Umbilical cord (tissue), 2 donors: Measurements from ENCODE around the gene NMRK1. TPM values are rescaled to one million over a fixed set of nuclear protein-coding genes. Genes with fewer than 3 reads are reported as not detected.

Experiments
- DNase-seq: peaks from one replicate; pipeline ENCODE4 v3.0.0-alpha.2; 2015; ENCODE audit warnings: low spot score
- total RNA-seq: library from RNA; depleted of rRNA; stranded (reverse); fragments of >200 nt; gene quantifications from one replicate; pipeline ENCODE4 v1.2.3, GENCODE V29; 2014; ENCODE audit warnings: low replicate concordance; ENCODE audit not compliant: insufficient read depth

The NMRK1 gene
- total RNA-seq, 1 donor from 2014 or later, result 64.3 TPM

DNA sequence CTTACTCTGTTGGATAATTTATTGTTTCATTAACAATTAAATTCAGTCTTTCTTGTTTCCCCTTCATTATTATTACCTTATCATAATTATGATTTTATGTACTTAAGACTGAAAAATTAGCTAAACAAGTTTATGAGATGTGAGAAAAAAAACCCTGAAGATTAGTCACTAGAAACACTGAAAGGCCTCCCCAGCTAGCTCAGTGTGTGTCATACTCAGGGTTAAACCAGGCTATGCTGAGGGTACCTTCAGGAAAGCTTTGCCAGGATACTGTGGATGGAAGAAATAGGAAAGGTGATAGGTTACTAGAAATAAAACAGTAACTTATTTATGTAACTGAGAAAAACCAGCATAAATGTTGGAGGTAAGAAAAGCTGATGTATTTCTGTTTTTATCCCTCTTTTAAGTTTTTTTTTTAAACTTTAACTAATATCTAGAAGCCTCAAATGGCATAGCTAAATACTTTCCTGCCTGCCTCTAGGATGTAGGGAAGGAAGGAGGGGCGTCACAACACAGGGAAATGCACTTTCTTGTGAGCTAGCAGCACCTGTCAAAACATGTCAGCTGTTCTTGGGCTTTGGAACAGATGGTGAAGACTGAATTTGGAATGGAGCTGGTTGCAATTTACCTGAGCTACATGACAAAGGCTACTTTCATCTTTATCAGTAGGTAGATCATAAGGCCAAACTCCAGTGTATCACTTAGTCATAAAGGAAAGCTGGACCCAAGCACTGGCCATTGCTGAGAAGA is 24.2 kb downstream of the NMRK1 start:
- no peak for DNase-seq

DNA sequence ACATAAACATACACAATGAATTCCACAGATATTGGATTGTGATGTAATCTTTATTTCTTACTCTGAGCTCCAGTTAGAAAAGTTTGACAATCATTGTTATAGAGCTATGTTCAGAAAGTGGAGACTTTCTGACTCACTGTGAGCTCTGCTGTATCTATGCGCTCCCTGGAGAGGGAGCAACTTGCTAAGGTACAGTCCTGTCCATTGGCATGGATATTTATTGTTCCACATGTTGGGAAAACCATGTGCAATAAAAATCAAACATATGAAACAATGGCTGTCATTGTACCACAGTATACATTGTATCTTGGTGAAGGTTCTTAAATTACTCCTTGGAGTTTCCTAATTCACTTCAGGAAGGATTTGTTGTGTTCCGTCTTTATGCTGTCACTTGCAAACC is 26.8 kb downstream of the NMRK1 start:
- no peak for DNase-seq

DNA sequence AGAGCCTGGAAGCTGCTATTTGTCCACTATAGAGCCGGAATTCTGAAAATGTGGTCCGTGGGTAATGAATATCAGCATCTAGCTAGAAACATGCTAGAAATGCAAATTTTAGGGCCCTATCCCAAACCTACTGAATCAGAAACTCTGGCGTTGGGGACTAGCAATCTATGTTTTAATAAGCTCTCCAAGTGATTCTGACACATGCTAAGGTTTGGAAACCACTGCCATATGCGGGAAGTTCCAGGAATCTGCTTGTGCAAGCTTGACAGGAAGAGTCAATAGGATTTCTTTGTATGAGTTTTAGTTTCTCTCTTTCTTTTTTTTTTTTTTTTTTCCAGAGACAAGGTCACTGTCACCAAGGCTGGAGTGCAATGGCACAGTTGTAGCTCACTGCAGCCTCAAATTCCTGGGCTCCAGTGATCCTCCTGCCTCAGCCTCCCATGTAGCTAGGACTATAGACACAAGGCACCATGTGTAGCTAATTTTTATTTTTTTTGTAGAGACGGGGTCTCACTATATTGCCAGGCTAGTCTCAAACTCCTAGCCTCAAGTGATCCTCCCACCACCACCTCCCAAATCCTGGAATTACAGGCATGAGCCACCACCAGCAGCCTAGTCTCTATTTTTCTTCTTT is 33.5 kb downstream of the NMRK1 start:
- no peak for DNase-seq

DNA sequence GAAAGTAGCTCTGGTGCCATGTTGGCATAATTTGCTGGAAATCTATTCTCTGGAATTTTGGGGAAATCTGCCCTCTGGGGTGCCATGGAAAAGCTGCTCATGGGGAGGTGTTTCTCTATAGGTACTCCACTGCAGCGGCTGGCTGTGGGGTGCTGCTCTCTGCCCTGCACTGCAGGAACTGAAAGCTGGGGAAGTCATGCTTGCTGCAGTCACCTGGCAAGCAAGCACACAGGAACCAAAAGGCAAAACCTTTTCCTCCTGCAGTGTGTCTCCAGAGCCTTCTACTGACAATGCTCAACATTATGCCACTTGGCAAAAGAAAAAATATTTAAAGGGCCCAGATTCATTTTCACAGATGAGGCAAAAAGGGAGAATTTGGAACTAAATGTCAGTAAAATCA is 34.1 kb downstream of the NMRK1 start:
- no peak for DNase-seq

DNA sequence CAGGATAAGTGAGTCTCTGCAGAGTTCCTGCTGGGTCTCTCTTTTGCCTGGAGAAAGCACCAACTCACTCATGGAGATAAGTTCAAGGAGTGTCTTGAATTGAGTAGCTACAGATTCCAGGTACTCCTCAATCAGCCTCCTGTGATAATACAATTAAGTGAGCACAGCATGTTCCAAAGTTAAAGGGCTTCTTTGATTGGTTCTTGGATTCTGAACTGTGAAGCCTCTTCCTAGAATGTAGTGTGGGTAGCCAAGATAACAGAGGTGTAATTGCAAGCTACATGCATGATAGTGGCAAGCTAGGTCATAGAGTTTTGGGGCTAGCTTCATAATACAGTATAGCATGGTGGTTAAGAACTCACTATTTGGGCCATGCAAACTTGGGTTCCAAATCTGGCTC is 36.7 kb downstream of the NMRK1 start:
- no peak for DNase-seq

DNA sequence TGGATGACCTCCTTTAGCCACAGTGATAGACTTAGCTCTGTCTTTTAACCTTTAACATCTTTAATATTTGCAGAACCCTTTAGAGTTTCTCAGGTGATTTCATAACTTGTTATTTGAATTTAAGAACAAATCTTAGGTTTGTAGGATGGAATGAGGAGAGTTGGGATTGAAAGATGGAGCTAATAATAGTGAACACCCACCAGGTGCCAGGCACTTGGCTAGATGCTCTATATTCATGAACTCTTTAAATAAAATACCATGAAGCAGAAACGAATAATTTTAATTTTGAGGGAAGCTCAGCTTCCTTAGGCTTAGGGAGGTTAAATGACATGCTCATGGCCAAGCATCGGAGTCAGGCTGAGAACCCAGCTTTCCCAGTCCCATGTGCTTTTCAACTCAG is 40.4 kb downstream of the NMRK1 start:
- no peak for DNase-seq

DNA sequence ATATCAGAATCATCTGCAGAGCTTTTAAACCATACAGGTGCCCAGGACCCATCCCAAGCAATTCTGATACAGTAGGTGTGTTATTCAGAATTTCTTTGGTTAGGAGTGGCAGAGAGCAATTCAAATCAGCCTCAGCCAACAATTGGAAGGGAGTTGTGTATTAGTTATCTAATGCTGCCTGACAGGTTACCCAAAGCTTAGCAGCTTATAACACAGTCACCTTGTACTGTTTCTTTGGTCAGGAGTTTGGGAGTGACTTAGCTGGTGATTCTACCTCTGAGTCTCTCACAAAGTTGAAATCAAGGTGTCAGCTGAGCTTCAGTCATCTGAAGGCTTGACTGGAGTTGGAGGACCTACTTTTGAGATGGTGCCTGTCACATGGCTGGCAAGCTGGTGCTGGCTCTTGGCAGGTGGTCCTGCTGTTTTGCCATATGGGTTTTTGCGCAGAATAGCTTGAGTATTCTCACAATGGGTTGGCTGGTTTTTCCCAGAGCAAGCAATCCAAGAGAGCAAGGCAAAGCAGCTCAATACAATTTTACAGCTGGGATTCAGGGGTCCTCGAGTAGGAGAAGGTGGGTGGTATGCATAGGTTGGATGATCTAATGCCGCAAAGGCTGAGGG is 41.1 kb downstream of the NMRK1 start:
- no peak for DNase-seq

DNA sequence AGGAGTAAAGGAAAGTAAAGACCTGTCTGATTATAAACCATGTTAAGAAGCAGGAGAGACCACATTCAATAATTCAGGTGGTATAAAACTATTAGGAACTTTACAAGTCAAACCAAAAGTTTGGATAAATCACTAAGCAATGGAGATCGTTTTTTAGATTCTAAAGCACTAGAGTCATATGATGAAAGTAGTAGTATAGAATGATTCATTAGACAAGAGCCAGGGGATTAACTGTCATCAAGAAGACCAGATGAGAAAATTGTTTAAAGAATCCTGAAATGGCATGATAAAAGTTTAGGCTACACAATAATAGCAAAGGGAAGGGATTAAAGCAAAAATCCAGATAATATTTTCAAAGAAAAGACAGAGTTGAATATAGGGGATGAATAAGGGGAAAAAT is 46.9 kb downstream of the NMRK1 start:
- no peak for DNase-seq

DNA sequence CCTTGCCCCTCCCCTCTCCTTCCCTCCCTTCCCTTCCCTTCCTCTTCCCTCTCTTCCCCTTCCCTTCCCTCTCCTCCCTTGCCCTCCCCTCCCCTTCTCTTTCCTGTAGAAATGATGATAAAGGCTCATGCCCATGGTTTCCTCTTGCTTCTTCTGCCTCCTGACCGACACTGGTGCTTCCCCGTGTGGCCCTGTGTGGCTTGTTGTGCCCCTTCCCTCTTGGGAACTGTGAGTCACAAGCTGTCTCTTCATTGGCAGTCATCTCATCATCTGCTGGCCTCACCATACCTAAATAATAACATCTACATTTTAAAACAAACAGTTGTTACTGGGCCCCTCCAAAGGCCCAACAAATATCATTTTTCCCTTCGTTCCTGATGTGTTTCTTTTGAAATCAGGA is 48.2 kb downstream of the NMRK1 start:
- no peak for DNase-seq

DNA sequence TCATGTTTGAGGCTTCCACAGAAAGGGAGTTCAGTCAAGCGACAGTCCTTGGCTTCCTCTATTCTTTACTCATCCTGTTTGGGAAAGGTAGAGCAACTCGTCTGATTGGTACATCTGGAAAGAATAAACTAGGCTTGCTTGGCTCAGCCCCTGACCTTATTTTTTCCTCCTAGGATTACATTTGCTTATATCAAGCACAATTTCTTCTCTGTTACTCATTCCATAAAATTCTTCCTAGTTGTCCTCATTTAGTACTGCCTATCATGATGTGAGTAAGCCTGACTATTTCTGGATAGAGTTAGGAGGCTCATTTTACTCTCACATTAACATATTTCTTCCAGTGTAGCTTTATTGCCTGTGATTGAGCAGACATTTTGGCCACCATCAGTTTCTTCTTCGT is 48.9 kb downstream of the NMRK1 start:
- peak; percentile 76 for DNase-seq

DNA sequence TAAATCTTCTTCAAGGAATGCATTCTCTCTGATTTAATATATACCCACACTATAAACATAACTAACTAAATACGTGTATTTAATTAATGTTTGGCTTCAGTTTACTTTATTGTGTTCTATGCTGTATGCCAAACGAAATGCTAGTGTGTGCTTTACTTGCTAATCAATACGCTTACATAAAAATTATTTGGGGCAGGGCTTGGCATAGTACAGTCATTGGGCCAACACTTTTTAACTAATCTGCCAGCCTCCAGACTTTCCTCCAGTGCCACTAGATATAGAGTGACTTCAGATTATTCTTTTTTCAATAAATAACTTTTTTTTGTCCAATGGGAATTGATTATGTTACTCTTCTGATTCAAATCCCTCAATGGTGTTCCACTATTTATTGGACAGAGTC is 51.2 kb downstream of the NMRK1 start:
- no peak for DNase-seq

DNA sequence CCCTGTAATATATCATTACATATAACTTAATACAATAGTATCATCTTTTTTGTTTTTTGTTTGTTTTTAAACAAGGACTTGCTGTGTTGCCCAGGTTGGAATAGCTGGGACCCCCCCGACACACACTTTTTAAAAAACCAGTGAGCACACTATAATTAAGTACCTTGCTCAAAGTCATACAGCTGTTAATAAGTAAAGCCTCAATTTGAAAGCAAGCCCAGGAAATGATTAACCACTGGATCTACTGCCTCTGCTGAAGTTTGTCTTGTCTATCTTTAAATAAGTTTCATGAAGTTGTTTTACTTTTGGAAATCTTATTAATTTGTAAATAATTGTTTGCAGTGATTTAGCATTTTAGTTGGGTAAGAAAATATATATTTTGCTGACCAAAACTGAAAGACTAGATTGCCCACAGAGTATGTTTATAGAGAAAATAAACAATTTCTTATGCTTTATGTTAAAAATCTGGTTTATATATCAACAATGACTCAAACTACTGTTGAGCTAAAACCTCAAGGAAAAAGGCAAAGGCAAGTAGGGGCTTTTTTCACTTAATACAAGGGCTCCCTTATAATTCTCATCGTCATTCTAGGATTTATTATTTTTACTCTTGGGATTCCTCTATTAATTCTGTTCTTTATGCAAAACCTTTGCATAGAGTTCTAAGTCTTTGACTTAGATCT is 54.0 kb downstream of the NMRK1 start:
- DNase-seq, result no peak

DNA sequence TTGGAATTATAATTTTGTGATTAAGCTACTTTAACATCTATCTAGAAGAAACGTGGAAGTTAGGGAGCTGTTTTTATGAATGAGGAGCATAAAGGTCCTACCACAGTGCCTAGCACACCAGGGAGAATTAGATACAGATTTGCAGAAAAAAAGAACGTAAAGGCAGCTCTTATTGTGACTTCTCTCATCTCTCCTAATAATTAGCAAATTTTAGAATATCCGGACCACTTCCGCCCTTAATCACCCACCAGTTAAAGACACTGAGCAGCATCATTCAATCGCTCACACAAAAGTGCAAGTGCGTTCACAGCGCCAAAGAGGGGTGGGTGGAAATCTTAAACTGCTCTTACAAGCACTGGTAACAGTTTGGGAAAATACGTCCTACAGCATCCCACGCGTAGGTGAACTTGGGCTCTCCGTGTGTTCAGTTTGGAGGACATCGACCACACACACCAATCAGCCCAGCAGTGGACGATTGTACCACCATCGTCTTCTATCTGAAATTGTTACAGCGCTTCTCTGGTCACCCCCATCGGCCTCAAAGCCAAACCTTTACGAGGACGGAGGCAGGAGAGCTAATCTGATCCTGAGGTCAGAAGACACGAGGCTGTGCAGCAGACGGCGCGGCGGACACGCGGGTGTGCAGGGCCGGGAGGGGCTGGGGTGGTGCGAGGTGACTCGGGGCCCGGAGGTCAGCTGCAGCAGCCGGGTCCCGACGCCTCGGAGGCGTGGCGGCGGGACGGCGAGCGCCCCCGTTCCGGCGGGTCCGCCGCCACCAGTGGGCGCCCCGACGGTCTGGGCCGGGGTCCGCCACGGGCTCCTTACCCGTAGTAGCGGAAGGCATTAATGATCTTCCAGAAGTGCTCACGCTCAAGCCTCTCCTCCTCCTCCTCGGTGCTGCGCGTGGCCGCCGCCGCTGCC is 60.5 kb downstream of the NMRK1 start:
- DNase-seq, result peak; percentile 57

DNA sequence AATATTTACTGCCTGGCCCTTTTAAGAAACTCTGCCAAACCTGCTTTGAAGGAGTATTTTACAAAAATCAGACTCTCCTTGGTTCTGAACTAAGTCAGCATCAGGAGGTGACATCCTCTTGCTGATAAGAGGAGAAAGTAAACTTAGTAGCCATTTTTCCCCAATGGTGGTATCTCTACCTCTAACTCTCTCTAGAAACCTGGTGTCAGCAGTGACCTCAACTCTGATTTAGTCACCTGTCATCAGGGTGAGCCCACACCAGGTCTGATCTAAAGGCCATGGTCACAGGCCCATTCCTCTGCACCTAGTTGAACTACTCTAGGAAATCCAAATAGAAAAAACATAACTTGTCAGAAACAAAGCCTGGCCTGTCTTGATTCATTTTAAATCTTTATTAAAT is 64.1 kb downstream of the NMRK1 start:
- no peak for DNase-seq

DNA sequence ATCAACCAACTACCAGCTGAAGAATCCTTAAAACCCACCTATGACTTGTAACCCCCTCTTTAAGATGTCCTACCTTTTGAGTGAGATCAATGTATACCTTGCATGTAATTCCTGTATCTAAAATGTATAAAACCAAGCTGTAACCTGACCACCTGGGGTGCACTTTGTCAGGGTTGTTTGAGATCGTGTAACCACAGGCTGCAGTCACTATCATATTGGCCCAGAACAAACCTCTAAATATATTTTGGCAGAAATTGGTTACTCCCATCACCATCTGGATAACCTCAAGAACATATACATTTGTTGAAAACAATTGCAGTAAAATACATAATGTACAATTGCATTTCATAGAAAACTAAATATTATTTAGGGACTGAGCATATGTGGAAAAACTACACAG is 68.3 kb downstream of the NMRK1 start:
- no peak for DNase-seq

DNA sequence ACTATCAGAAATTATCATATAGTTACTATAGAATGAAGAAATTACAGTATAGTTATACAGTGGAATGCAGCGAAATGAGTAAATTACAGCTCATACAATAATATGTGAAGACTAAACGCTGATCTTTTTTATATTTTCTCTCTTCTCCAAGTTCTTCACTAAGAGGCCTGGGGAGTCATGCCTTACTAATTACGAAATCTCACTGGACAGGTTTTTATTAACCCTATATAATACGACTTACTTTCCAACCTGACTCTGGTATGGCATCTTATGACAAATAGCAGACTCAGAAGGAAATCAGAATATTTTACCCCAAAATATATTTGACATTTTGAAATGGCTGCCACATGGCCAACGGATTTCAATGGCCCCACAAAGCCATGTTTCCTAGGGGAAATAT is 68.9 kb downstream of the NMRK1 start:
- DNase-seq, result peak; percentile 30

DNA sequence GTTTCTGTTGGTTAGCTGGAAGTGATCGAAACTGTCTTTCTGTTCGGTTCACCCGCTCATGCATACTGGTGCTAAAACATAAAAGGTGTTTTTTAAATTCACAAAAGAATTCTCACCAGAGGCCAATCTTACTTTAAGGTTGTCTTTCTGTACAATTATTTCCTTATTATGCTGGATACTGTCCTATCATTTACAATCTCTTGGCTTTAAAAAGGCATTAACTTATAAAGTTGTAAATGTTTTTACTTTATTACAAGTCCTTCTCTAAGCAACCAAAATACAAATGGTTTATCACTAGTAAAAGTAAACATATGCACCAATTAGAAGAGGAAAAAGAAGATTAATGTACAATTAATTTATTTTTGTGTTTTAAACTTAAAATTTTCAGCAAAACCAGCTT is 70.6 kb downstream of the NMRK1 start:
- DNase-seq, result no peak

DNA sequence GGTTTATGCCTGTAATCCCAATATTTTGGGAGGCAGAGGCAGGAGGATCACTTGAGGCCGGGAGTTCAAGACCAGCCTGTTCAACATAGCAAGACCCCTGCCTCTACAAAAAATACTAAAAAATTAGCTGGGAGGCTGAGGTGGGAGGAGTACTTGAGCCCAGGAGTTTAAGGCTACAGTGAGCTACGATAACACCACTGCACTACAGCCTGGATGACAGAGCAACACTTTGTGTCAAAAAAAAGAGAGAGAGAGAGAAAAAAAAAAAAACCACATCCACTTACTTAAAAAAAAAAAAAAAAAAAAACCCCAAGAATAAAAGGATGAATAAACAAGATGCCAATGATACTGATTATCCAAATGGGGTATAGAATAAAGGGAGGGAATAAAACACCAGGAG is 74.2 kb downstream of the NMRK1 start:
- no peak for DNase-seq
